Inflammatory macrophage treated with lipopolysaccharide for 1 hour (primary cell): ENCODE results near the gene RASGRF1.

Source experiments
- DNase-seq, 2 donors: peaks; one replicate each; pipeline ENCODE4 v3.0.0-alpha.2; 2020 to 2022

Gene RASGRF1

DNA sequence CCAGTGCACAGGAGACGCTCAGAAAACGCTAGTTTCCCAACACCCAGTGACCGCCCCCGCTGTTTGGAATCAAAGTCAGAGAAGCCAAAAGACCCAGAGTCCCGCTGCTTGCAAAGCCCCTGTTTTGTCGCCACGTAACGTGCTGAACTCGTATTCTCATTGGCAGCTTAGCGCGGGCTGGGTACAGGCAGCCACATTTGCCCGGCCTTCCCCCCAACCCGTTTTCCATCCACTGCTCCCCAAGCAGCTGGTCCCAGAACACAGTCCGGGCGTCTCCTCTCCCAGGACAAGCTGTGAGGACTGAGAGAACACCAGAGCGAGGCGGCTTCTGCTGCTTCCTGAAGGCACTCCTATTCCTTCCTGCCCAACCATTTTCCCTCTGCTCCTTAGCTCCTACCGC, 54.8 kb downstream of the RASGRF1 start:
- DNase-seq: no peak

GRCh38 chr15:79035111-79035601, 55.4 kb downstream of the RASGRF1 start:
- DNase-seq: no peak

DNA sequence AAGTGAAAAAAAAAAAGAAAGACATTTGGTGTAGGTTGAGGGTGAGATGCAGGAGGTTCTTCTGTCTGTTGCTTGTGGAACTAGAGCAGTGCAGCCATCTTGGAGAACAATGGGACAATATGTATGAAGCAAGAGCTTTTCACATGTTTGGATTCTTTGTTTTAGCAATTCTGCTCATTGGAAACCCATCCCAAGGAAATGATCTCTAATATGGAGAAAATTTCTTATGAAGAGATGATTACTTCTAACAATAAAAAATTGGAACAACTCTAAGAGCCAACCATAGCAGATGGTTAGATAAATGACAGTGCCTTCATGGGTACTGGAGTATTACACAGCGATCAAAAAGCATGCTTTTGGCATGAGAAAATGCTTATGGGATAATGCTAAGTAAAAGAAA, 56.3 kb downstream of the RASGRF1 start:
- no peak for DNase-seq

DNA sequence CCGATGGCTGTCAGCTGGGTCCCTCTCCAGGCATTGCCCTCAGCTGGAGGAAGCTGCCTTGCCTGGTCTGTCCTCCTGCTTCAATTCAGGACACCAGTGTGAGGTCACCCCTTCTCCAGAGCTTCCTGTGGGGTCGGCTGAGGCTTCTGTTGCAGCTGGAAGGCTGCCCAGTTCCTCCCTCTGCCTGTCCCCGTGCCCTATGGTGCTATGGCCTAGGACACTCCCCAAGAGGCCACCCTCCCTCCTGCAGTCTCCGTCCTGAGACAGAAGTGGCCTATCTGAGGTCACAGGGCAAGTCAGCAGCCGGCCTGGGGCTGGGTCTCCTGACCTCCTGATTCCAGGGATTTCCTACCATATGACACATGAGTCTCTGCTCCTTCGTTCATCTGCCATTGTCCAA, 57.9 kb downstream of the RASGRF1 start:
- peak; percentile 49 to 80 for DNase-seq

DNA sequence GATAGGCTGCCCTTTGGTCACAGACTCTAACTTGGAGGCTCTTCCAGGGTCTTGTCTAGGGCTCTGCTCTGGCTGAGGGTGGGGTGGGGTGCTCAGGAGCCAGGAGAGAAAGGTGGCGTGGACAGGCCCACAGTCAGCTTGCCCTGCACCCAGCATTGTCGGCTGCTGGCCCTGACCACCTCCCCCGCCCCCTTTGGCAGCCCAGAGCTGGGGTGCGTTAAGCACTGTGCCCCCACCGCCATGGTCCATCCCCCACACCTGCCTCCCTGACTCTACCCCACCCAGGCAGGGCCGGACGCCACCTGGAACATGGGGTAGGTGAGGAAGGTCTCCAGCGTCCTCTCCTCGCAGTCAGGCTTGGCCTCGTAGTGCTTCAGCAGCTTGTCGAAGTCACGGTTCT, 58.8 kb downstream of the RASGRF1 start:
- no peak for DNase-seq

GRCh38 chr15:79031201-79031600, 59.4 kb downstream of the RASGRF1 start:
- DNase-seq: no peak

- no peak for DNase-seq
Observed at GRCh38 chr15:79030470-79030869, 60.1 kb downstream of the RASGRF1 start.

GRCh38 chr15:79028411-79028964, 62.1 kb downstream of the RASGRF1 start:
- peak in 1 of 2 donors; percentile 82 for DNase-seq

GRCh38 chr15:79027532-79028410, 62.8 kb downstream of the RASGRF1 start:
- no peak for DNase-seq

- no peak for DNase-seq
Observed at GRCh38 chr15:79025802-79026201, 64.8 kb downstream of the RASGRF1 start.

GRCh38 chr15:79025201-79025600, 65.4 kb downstream of the RASGRF1 start:
- DNase-seq: peak in 1 of 2 donors; percentile 54

GRCh38 chr15:79024493-79024892, 66.1 kb downstream of the RASGRF1 start:
- DNase-seq: peak in 1 of 2 donors; percentile 51

DNA sequence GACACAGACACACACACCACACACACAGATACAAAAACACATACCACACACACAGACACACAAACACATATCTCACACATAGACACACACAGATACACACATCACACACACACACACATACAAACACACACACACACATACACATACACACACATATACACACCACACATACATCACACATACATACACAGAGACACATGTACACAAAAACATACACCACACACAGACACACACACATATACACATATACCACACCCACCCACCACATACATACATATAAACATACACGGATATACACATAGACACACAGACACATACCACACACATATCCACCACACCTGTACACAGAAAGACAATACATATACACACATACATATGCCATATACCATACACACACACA, 66.7 kb downstream of the RASGRF1 start:
- DNase-seq: no peak

GRCh38 chr15:79023546-79023890, 67.1 kb downstream of the RASGRF1 start:
- DNase-seq: no peak

- no peak for DNase-seq
Observed at GRCh38 chr15:79018960-79019359, 71.6 kb downstream of the RASGRF1 start.

DNA sequence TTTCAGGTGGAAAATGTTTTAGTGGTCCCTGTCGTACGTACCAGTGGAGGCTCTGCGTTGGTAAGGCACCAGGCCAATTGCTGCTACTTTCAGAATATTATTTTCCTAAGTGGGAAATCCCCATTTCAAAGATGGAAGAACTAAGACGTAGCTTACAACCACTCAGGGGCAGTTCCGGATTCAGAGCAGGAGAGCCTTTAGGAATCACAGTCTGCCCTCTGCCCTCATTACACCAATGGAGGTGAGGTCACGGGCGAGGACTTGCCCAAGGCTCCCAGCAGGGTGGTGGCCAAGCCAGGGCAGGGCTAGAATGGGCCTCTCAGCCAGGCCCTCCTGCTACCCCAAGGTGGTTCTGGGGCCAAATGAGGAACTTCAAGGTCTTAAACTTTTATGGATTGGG, 72.6 kb downstream of the RASGRF1 start:
- no peak for DNase-seq

DNA sequence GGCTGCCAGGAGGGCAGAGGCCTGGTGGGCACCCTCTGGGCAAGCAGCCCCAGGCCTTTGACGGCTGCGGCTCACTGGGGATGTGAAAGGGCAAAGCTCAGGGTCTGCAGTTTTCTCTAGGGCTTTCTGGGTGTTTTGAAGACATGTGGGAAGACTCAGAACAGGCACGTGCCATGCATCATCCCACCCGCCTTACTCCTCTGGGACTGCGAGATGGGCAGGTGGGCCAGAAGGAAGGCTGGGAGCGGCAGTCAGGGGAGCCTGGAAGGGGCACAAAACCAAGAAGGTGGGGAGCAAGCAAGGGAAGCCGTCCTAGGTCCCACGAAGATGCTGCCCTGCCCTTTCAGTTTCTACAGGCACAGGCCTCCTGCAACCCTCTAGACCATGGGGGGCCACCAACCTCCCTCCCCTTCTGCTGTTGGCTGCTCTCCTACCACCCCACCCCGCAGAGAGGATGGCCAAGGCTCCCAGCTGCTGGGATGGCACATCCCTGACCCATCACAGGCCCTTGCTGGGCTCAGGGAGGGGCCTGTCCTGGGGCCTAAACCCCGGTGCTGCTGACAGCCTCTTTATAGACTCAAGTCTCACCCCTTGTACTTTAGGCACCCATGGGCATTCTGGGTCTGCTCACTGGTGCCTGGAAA, 73.9 kb downstream of the RASGRF1 start:
- no peak for DNase-seq

DNA sequence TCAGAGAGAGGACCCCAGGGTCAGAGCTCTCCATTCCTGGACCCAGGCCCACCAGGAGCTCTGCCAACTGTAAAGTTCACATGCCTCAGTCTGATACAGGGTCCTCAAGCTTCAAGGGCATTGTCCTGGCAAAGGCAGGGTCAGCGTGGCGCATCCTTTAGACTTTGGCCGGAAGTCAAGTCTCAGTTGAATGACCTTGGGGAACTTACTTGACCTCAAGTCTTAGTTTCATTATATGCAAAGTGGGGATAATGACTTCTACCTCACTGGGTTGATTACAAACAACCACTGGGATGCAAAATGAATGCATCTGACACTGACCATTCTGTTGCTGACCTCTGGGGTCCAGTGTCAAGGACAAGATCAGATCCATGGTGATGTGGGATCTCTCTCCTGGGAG, 75.2 kb downstream of the RASGRF1 start:
- no peak for DNase-seq

DNA sequence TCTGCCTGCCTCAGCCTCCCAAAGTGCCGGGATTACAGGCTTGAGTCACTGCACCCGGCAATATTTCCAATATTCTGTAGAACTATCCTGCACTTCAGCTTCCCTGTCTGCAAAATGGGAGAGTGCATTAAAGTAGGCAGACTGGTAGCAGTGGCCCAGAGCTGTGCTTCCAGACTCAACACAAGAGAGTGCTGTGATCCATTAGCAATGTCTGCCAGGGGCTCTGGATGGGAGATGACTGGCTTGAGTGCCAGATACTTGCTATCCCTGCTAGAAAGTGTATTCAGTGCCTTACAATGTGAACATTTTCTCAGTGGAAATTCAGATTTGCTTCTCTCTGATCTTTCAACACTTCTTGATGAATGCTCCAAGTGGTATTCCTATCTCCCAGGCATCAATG, 80.3 kb downstream of the RASGRF1 start:
- DNase-seq: no peak

DNA sequence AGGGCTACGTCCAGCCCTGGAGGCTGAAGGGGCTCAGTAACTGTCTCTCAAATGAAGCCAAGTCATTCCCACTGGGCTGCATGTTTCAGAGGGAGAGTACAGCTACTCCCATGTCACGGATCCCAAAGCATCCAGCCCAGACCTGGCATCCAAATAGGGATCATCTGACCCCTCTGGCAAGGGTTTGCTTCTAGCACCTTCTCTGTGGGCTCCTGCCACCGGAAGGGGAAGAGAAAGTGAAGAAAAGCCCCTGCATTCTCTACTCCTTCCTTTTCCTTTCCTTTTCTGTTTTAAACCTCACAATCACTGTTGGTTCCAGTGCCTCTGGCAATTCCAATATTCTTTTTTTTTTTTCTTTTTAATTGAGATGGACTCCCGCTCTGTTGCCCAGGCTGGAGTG, 81.2 kb downstream of the RASGRF1 start:
- DNase-seq: peak; percentile 29 to 49

DNA sequence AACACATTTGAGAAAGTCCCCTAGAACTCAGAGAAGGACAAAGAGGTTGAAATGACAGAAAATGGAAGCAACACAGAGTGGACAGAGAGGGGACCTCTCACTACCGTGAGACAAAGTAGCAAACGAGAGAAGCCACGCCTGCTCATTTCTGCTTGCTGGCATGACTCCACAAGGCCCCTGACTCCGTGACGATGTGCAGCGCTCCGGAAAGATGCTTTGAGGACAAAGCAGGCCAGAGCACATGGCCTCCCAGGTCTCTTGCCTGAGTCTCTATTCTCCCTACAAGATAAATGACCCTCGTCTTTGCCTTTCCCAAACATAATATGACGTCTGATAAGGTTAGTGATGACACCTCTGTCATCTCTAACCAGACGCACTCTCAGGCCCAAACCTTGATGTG, 81.9 kb downstream of the RASGRF1 start:
- DNase-seq: no peak

DNA sequence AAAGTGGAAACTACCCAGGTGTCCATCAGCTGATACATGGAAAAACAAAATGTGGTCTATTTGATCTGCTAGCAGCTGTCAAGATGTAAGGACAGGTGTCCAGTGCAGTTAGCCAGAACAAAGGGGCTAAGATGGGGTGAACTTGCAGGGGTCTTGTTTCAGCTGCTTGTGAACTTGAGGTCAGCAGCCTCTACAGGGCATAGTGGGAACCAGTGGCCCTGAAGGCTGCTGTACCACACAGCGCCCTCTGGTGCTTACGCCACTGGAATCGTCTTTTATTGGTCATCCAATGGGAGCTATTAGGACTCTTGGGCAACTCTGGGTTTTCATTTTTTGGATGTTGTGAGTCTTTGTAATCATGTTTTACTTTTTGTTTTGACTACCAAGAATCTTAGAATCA, 83.5 kb downstream of the RASGRF1 start:
- peak; percentile 88 to 96 for DNase-seq

GRCh38 chr15:79006071-79006470, 84.5 kb downstream of the RASGRF1 start:
- DNase-seq: no peak

DNA sequence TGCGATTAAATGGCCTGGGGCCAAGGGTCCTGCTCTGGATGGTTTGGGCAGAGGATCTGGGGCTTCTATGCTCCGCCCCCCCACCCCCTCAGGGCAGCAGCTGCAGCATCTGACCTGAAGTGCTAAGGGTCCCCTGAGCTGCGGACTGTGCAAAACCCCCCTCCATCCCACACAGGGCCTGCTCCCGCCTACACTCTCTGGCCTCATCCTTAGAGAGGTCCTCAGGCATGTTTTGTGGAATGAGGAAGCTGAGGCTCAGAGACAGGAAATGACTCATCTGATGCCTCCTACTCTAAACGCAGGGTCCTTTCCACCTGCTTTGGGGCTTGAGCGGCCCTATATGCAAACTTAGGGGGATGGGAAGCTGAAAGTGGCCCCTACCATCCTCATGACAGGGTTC, 86.2 kb downstream of the RASGRF1 start:
- DNase-seq: peak; percentile 90 to 99
